Measurements from ENCODE around the gene HECA. TPM values are rescaled to one million over a fixed set of nuclear protein-coding genes. Genes with fewer than 3 reads are reported as not detected.
A peak's percentile ranks its signal among the peaks of the same experiment; 100 is the strongest.
"Not testable (repeated sequence)": the region's sequence is repeated elsewhere in the genome, so short reads cannot be mapped to it uniquely, and the experiment has no call there.

Gene HECA
- total RNA-seq, 2 experiments from 2014 or later = 203 to 207 TPM

DNA sequence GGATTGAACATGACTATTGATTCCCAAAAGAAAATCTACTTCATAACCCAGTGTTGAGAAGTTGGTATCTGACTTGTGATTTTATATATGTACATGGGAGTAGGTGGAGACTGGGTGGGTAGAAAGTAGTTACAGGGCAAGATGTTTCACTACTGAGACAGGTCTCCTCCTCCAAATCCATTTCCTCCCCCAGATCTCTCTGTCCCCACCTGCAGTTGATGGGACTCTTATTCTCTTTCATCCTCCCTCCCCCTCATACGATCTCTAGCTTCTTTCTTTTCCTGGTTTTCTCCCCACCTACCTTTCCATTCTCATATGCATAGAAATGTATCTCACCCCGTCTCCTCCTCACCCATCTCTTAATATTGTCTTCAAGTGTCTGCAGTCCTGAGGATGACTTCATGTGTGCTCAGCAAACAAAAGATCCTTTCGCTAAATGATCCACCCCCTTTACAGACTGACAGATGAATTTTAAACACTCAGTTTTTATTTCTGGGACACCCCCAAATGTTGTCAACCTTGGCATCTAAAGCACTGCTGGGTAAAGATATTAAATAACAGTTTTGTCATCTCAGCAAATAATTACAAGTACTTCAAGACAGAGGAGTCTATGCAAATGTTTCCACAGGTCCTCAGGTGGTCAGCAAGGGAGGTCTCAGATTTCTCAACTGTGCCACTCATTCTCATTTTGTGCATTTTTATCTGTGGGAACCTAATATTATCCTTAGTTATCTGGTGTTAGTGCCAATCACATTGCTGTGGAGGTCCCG lies 18.7 kb upstream of the HECA start:
- intact Hi-C loops (cut with DNase I, micrococcal nuclease) = no loop called here
- Histone ChIP-seq H3K36me3 (ENCODE audit: insufficient read depth, low read length) (no peaks in the 10 kb centered on the region), H3K4me1 (ENCODE audit: insufficient read depth, low read length) (peaks cover 48% of the 10 kb centered on the region), H3K27me3 (ENCODE audit: control insufficient read depth in 1 of 2, insufficient read depth in 2 of 2, low read length in 2 of 2) (no peaks in the 10 kb centered on the region), H3K27ac (ENCODE audit: low read depth in 1 of 2, low read length in 2 of 2) (peak overlapping the region in 1 of 2 donors; percentile 53), H3K4me3 (ENCODE audit: low read length) (no peak overlapping the region), H3K9me3 (ENCODE audit: control insufficient read depth in 1 of 2, insufficient read depth in 1 of 2, low read length in 2 of 2) (peaks cover 8 to 23% of the 10 kb centered on the region in 2 experiments)
- ChIA-PET CTCF (interaction anchor here (1.9 kb wide), 1 partner anchor 18 kb away, joined by 4 read pairs; no protein-coding TSS in a partner anchor), POLR2A (interaction anchor here (0.9 to 4.5 kb wide), 8 partner anchors 8 to 259 kb away, joined by 4 to 72 read pairs (median 7); partner anchors contain the start of genes CITED2 and HECA)
- ATAC-seq (ENCODE audit: poor library complexity) = no peak
- H3K9me3 Mint-ChIP-seq = peaks cover 8% of the 10 kb centered on the region
- H3K27me3 Mint-ChIP-seq = no peaks in the 10 kb centered on the region
- peak overlapping the region; percentile 51 for H3K4me3 Mint-ChIP-seq
- TF ChIP-seq, protein P1, sequence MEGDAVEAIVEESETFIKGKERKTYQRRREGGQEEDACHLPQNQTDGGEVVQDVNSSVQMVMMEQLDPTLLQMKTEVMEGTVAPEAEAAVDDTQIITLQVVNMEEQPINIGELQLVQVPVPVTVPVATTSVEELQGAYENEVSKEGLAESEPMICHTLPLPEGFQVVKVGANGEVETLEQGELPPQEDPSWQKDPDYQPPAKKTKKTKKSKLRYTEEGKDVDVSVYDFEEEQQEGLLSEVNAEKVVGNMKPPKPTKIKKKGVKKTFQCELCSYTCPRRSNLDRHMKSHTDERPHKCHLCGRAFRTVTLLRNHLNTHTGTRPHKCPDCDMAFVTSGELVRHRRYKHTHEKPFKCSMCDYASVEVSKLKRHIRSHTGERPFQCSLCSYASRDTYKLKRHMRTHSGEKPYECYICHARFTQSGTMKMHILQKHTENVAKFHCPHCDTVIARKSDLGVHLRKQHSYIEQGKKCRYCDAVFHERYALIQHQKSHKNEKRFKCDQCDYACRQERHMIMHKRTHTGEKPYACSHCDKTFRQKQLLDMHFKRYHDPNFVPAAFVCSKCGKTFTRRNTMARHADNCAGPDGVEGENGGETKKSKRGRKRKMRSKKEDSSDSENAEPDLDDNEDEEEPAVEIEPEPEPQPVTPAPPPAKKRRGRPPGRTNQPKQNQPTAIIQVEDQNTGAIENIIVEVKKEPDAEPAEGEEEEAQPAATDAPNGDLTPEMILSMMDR (IDR thresholded peaks at IDR 0.05) = no peak
- peaks cover 69% of the 10 kb centered on the region for H3K4me1 Mint-ChIP-seq (ENCODE audit: low read depth)
- H3K36me3 Mint-ChIP-seq (ENCODE audit: low read depth) = peaks cover 29% of the 10 kb centered on the region
- peak overlapping the region; percentile 83 for H3K27ac Mint-ChIP-seq
- peak in 1 of 14 experiments; percentile 25 for DNase-seq

DNA sequence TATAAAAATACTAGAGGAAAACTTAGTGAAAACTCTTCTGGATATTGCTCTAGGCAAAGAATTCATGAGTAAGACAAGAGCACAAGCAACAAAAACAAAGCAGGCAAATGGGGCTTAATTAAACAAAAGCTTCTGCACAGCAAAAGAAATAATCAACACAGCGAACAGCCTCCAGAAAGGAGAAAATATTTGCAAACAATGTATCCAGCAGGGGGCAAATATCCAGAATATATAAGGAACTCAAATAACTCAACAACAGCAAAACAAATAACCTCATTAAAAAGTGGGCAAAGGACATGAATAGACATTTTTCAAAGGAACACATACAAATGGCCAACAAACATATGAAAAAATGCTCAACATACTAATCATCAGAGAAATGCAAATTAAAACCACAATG lies 17.1 kb upstream of the HECA start:
- POLR2A ChIA-PET = interaction anchor here (1.1 to 2.5 kb wide), 7 partner anchors 12 to 257 kb away, joined by 3 to 13 read pairs (median 5); partner anchors contain the start of genes CITED2 and HECA
- Mint-ChIP-seq H3K4me3 (peak overlapping the region; percentile 13), H3K27ac (peak overlapping the region; percentile 83), H3K36me3 (ENCODE audit: low read depth) (peaks cover 29% of the 10 kb centered on the region), H3K27me3 (no peaks in the 10 kb centered on the region), H3K4me1 (ENCODE audit: low read depth) (peaks cover 53% of the 10 kb centered on the region), H3K9me3 (peaks cover 8% of the 10 kb centered on the region)
- intact Hi-C loops (cut with DNase I, micrococcal nuclease) = no loop called here
- ATAC-seq (ENCODE audit: poor library complexity) (no peak), DNase-seq (no peak)
- TF ChIP-seq, protein P1 (IDR thresholded peaks at IDR 0.05) = no peak
- Histone ChIP-seq H3K4me3 (ENCODE audit: low read length) (no peak overlapping the region), H3K9me3 (ENCODE audit: control insufficient read depth in 1 of 2, insufficient read depth in 1 of 2, low read length in 2 of 2) (peaks cover 8 to 23% of the 10 kb centered on the region in 2 experiments), H3K27me3 (ENCODE audit: control insufficient read depth in 1 of 2, insufficient read depth in 2 of 2, low read length in 2 of 2) (no peaks in the 10 kb centered on the region), H3K27ac (ENCODE audit: low read depth in 1 of 2, low read length in 2 of 2) (no peak overlapping the region), H3K4me1 (ENCODE audit: insufficient read depth, low read length) (peaks cover 33% of the 10 kb centered on the region), H3K36me3 (ENCODE audit: insufficient read depth, low read length) (no peaks in the 10 kb centered on the region)
- CTCF ChIA-PET = interaction anchor here (1.9 kb wide), 1 partner anchor 16 kb away, joined by 4 read pairs; no protein-coding TSS in a partner anchor

DNA sequence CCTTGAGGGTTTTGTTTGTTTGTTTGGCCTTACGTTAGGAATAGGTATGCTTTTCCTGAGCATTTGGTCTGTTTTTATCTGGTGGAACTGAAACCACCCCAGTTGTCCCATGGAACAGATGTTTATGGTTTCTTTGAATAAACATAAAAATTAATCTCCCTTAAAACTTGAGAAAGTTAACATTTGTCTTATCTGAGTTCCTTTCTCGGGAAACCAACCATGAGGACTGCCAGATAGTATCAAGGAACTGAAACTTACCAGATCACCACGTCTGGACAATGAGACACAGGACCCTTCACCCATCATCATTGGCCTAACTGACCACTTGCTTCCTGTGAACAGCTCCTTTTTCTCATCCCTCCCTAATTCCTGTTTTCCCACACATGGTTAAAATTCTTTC lies 15.3 kb upstream of the HECA start:
- peaks cover 43% of the 10 kb centered on the region for H3K4me1 Mint-ChIP-seq (ENCODE audit: low read depth)
- H3K27ac ChIP-seq (ENCODE audit: low read depth in 1 of 2, low read length in 2 of 2) = no peak overlapping the region
- H3K27me3 Mint-ChIP-seq = no peaks in the 10 kb centered on the region
- H3K36me3 ChIP-seq (ENCODE audit: insufficient read depth, low read length) = no peaks in the 10 kb centered on the region
- H3K4me1 ChIP-seq (ENCODE audit: insufficient read depth, low read length) = peaks cover 20% of the 10 kb centered on the region
- no peak overlapping the region for H3K27ac Mint-ChIP-seq
- CTCF ChIA-PET = interaction anchor here (0.7 kb wide), 1 partner anchor 42 kb away, joined by 3 read pairs; no protein-coding TSS in a partner anchor
- TF ChIP-seq, protein P1 (IDR thresholded peaks at IDR 0.05) = no peak
- H3K27me3 ChIP-seq (ENCODE audit: control insufficient read depth in 1 of 2, insufficient read depth in 2 of 2, low read length in 2 of 2) = no peaks in the 10 kb centered on the region
- no peak for ATAC-seq (ENCODE audit: poor library complexity)
- H3K4me3 Mint-ChIP-seq = no peak overlapping the region
- peaks cover 8 to 23% of the 10 kb centered on the region in 2 experiments for H3K9me3 ChIP-seq (ENCODE audit: control insufficient read depth in 1 of 2, insufficient read depth in 1 of 2, low read length in 2 of 2)
- H3K36me3 Mint-ChIP-seq (ENCODE audit: low read depth) = peaks cover 29% of the 10 kb centered on the region
- DNase-seq = no peak
- POLR2A ChIA-PET = interaction anchor here (1.2 to 1.5 kb wide), 2 partner anchors 18 to 43 kb away, joined by 3 to 6 read pairs; no protein-coding TSS in a partner anchor
- no peak overlapping the region for H3K4me3 ChIP-seq (ENCODE audit: low read length)
- H3K9me3 Mint-ChIP-seq = peaks cover 8% of the 10 kb centered on the region
- intact Hi-C loops (cut with DNase I, micrococcal nuclease) = no loop called here

DNA sequence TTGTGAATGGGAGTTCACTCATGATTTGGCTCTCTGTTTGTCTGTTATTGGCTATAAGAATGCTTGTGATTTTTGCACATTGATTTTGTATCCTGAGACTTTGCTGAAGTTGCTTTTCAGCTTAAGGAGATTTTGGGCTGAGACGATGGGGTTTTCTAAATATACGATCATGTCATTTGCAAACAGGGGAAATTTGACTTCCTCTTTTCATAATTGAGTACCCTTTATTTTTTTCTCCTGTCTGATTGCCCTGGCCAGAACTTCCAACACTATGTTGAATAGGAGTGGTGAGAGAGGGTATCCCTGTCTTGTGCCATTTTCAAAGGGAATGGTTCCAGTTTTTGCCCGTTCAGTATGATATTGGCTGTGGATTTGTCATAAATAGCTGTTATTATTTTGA lies 12.1 kb upstream of the HECA start:
- H3K27me3 ChIP-seq (ENCODE audit: control insufficient read depth in 1 of 2, insufficient read depth in 2 of 2, low read length in 2 of 2); H3K4me3 ChIP-seq (ENCODE audit: low read length); CTCF ChIA-PET; H3K36me3 ChIP-seq (ENCODE audit: insufficient read depth, low read length); H3K9me3 Mint-ChIP-seq; DNase-seq; H3K27ac Mint-ChIP-seq; intact Hi-C loops (cut with DNase I, micrococcal nuclease); H3K27ac ChIP-seq (ENCODE audit: low read depth in 1 of 2, low read length in 2 of 2); ATAC-seq (ENCODE audit: poor library complexity); H3K27me3 Mint-ChIP-seq; H3K4me3 Mint-ChIP-seq: not testable (repeated sequence)
- Histone ChIP-seq H3K4me1 (ENCODE audit: insufficient read depth, low read length) (peaks cover 31% of the 10 kb centered on the region), H3K9me3 (ENCODE audit: control insufficient read depth in 1 of 2, insufficient read depth in 1 of 2, low read length in 2 of 2) (peaks cover 8 to 23% of the 10 kb centered on the region in 2 experiments)
- peaks cover 43% of the 10 kb centered on the region for H3K4me1 Mint-ChIP-seq (ENCODE audit: low read depth)
- POLR2A ChIA-PET = interaction anchor here (1.7 to 4.5 kb wide), 2 partner anchors 9 to 251 kb away, joined by 4 to 72 read pairs; partner anchors contain the start of gene CITED2
- peaks cover 30% of the 10 kb centered on the region for H3K36me3 Mint-ChIP-seq (ENCODE audit: low read depth)

Data from CD4-positive, alpha-beta T cell (primary cell).